OCI-LY3 (cell line): ENCODE data around the gene ST6GALNAC6.

Experiments
- CTCF ChIP-seq: fragments of 200-600, 300-600 bp; sonication (generic); IDR thresholded peaks from 2 replicates; pipeline ENCODE4 v1.5.1; 2014; ENCODE audit warnings: antibody characterized with exemption, low read length, low read depth
- EZH2phosphoT487 ChIP-seq: fragments of 200-600 bp; shearing (Covaris generic); IDR thresholded peaks from 2 replicates; pipeline ENCODE4 v1.6.1; 2018; ENCODE audit warnings: antibody characterized with exemption, mixed run types, low read depth

GRCh38 chr9:127860260-127860659 is 39.1 kb downstream of the ST6GALNAC6 start:
- no peak for TF ChIP-seq CTCF
- no peak for TF ChIP-seq EZH2phosphoT487
